Heart left ventricle (tissue), 16 donors: ENCODE results near the gene CDH23. TPM values are rescaled to one million over a fixed set of nuclear protein-coding genes. Genes with fewer than 3 reads are reported as not detected.

Experiments used
- ATAC-seq, 4 donors: fragments of 200-7000 bp; cut with Tn5 transposase; one replicate each; pipeline ENCODE4 v1.9.1; 2020 to 2022; ENCODE audit warnings: moderate library complexity in 4 of 4, mild to moderate bottlenecking in 3 of 4, moderate number of reproducible peaks in 1 of 4
- DNase-seq, 5 donors: peaks; one replicate each; pipeline ENCODE4 v3.0.0-alpha.2; 2020
- H3K27ac ChIP-seq, 12 donors: fragments of 200-600 bp; sonication (generic) in 4 of 12; one replicate each; pipeline versions ENCODE4 v1.5.0 to v1.8.0; 2016 to 2022; ENCODE audit warnings: mild to moderate bottlenecking in 2 of 12
- H3K27me3 ChIP-seq, 9 donors: fragments of 200-600 bp; sonication (generic) in 2 of 9; one replicate each; pipeline versions ENCODE4 v1.5.1 to v1.8.0; 2016 to 2022; ENCODE audit warnings: mild to moderate bottlenecking in 3 of 9
- H3K36me3 ChIP-seq, 9 donors: fragments of 200-600 bp; sonication (generic) in 2 of 9; one replicate each; pipeline versions ENCODE4 v1.5.0 to v1.8.0; 2018 to 2022; ENCODE audit warnings: mild to moderate bottlenecking in 2 of 9
- H3K4me1 ChIP-seq, 12 donors: fragments of 200-600 bp; sonication (generic) in 4 of 12; one replicate each; pipeline versions ENCODE4 v1.5.0 to v1.8.0; 2016 to 2022; ENCODE audit warnings: mild to moderate bottlenecking in 3 of 12
- H3K4me3 ChIP-seq, 12 donors: fragments of 200-600 bp; sonication (generic) in 4 of 12; one replicate each; pipeline versions ENCODE4 v1.5.0 to v1.8.0; 2017 to 2022; ENCODE audit warnings: mild to moderate bottlenecking in 9 of 12, moderate library complexity in 4 of 12
- H3K9me3 ChIP-seq, 12 donors: fragments of 200-600 bp; sonication (generic) in 4 of 12; one replicate each; pipeline versions ENCODE4 v1.5.0 to v1.8.0; 2016 to 2022; ENCODE audit warnings: mild to moderate bottlenecking in 1 of 12
- CTCF ChIP-seq, 12 donors: fragments of 200-600 bp; sonication (generic) in 4 of 12; IDR thresholded peaks; one replicate each; pipeline versions ENCODE4 v1.5.0 to v1.8.0; 2018 to 2022; ENCODE audit warnings: antibody characterized with exemption in 12 of 12, mild to moderate bottlenecking in 5 of 12
- POLR2A ChIP-seq, 2 donors: fragments of 450-650 bp; IDR thresholded peaks; one replicate each; pipeline ENCODE4 v1.6.1; 2017; ENCODE audit warnings: antibody characterized with exemption in 2 of 2, mild to moderate bottlenecking in 2 of 2, moderate library complexity in 2 of 2
- WGBS, 4 donors: extraction: QIAGEN DNeasy Blood & Tissue Kit in 2 of 4; methylation state at CpG; one replicate each; pipeline versions ENCODE4 v1.1.5 to v1.1.7; 2013 to 2018; 5-methylcytosine and 5-hydroxymethylcytosine counted together
- intact Hi-C, 10 donors: fragments of 100-400 bp; cut with DNase I; formaldehyde crosslinking; loops; one replicate each; pipeline versions ENCODE4 v1.11.1 to v1.14.2; 2022
- polyA plus RNA-seq, 2 donors: library from polyadenylated mRNA; stranded (reverse); fragments of 200-250 nt; gene quantifications; one replicate each; pipeline ENCODE4 v1.2.3, GENCODE V29; 2013
- total RNA-seq, 9 donors: library from RNA; depleted of rRNA in 2 of 9; stranded (reverse); fragments of >200 nt in 2 of 9; fragmentation: NEBNext Ultra II Directional in 3 of 9; extraction: Animal tissue kit (Norgen Biotek cat#: 25700) in 3 of 9; gene quantifications; one replicate each; pipeline versions ENCODE4 v1.1.0 to v1.2.4, GENCODE V29; 2016 to 2023
- donor health status: ischemic (EF 13 %, LVEDD 7.1; RV severe dilation, severe dysfunction).
- donor health status: healthy with polysubstance abuse.
- donor health status: DM: no; HTN: yes; CAD: no.
- donor health status: DM: no; HTN: no; CAD: no.
- donor health status: ischemic (EF 25% LVEDD 6.9; RV normal size, moderate dysfunction).
- donor health status: ischemic (EF 25% LVEDD 5.7; RV mildly dilated, moderate dysfunction).
- donor health status: healthy.
- donor health status: DM: yes; HTN: yes; CAD: no.
- donor health status: ischemic (EF 35%, LVEDD 5.7; RV mildly dilated, moderate dysfunction).
- donor health status: nonischemic (EF 11% LVEDD 7.7; RV severe dilation, severe dysfunction).
- donor health status: DM: yes; HTN: yes; CAD: no.
- donor health status: PGD.
- donor health status: ischemic (EF 29% LVEDD 5.4; RV normal size, mild dysfunction).
- donor health status: nonischemic (EF 23%, LVEDD 6.1; RV moderate dilation, normal function).

CDH23 gene
- total and polyA plus RNA-seq, 11 donors, result 1.2 to 8.6 (median 3.9) TPM

GRCh38 chr10:71761541-71762113 lies 364.9 kb downstream of the CDH23 start:
- Histone ChIP-seq H3K9me3 (no peaks in the 10 kb centered on the region), H3K27me3 (no peaks in the 10 kb centered on the region), H3K4me1 (peaks cover 11 to 93% (median 70%) of the 10 kb centered on the region in 12 donors), H3K27ac (peak overlapping the region in 6 of 12 donors; percentile 0 to 54 (median 32)), H3K4me3 (peak overlapping the region in 1 of 12 donors; percentile 23), H3K36me3 (peaks cover 0 to 76% (median 49%) of the 10 kb centered on the region in 9 donors)
- ATAC-seq (peak in 1 of 4 donors; percentile 54), DNase-seq (peak in 2 of 5 donors; percentile 67 to 68)
- WGBS, 4 donors, result 77 to 89% (median 85%) methylated on average over 19 to 26 of the region's 26 CpGs
- intact Hi-C loops, result loop anchor here in 1 of 10 donors (10.0 kb wide), 1 partner anchor 483 kb away; no protein-coding TSS in a partner anchor
- TF ChIP-seq CTCF (IDR thresholded peaks at IDR 0.05) (peak in 3 of 12 donors; percentile 13 to 22 (median 15)), POLR2A (IDR thresholded peaks at IDR 0.05) (no peak)

- Histone ChIP-seq H3K27me3 (no peaks in the 10 kb centered on the region), H3K36me3 (peaks cover 0 to 80% (median 44%) of the 10 kb centered on the region in 9 donors), H3K4me3 (no peak overlapping the region), H3K4me1 (peaks cover 15 to 93% (median 73%) of the 10 kb centered on the region in 12 donors), H3K27ac (peak overlapping the region in 7 of 12 donors; percentile 0 to 54 (median 32)), H3K9me3 (no peaks in the 10 kb centered on the region)
- ATAC-seq, result no peak
- no peak for TF ChIP-seq POLR2A (IDR thresholded peaks at IDR 0.05)
- no peak for TF ChIP-seq CTCF (IDR thresholded peaks at IDR 0.05)
- intact Hi-C loops, result loop anchor here in 1 of 10 donors (10.0 kb wide), 1 partner anchor 482 kb away; no protein-coding TSS in a partner anchor
- WGBS, 4 donors, result 89 to 100% (median 91%) methylated on average over 2 to 5 of the region's 5 CpGs
- peak in 2 of 5 donors; percentile 21 to 49 for DNase-seq
These were observed 365.6 kb downstream of the CDH23 start for GRCh38 chr10:71762324-71762723.

GRCh38 chr10:71763352-71764127 lies 366.8 kb downstream of the CDH23 start:
- peak overlapping the region in 9 of 12 donors; percentile 22 to 98 (median 36) for H3K27ac ChIP-seq
- DNase-seq (peak in 1 of 5 donors; percentile 44), ATAC-seq (no peak)
- no peaks in the 10 kb centered on the region for H3K27me3 ChIP-seq
- intact Hi-C loops, result loop anchor here in 2 of 10 donors (1.0 to 10.0 kb wide), 3 partner anchors 13 to 481 kb away; no protein-coding TSS in a partner anchor
- peak in 1 of 12 donors; percentile 0 for TF ChIP-seq CTCF (IDR thresholded peaks at IDR 0.05)
- TF ChIP-seq POLR2A (IDR thresholded peaks at IDR 0.05), result no peak
- no peak overlapping the region for H3K4me3 ChIP-seq
- WGBS, 4 donors, result 75 to 79% (median 78%) methylated on average over 11 of the region's 11 CpGs
- H3K9me3 ChIP-seq, result no peaks in the 10 kb centered on the region
- H3K4me1 ChIP-seq, result peaks cover 19 to 93% (median 82%) of the 10 kb centered on the region in 12 donors
- peaks cover 0 to 78% (median 35%) of the 10 kb centered on the region in 9 donors for H3K36me3 ChIP-seq
